ENCODE results near the gene NUDT22. TPM values are rescaled to one million over a fixed set of nuclear protein-coding genes. Genes with fewer than 3 reads are reported as not detected.
A peak's percentile ranks its signal among the peaks of the same experiment; 100 is the strongest.

The NUDT22 gene
- total RNA-seq, 1 experiment from 2014 or later = 50.4 TPM

- in situ Hi-C loops (cut with HindIII; ENCODE audit: low pct_unique_long_range_greater_than_20kb, low sequenced_read_pairs) = no loop called here
Observed at GRCh38 chr11:64259533-64260067, 33.5 kb downstream of the NUDT22 start.

GRCh38 chr11:64260147-64260708 lies 34.2 kb downstream of the NUDT22 start:
- no peak for DNase-seq (ENCODE audit: low read depth, low spot score)
- in situ Hi-C loops (cut with HindIII; ENCODE audit: low pct_unique_long_range_greater_than_20kb, low sequenced_read_pairs) = no loop called here

More at GRCh38 chr11:64259533-64260067, 33.5 kb downstream of the NUDT22 start:
- DNase-seq (ENCODE audit: low read depth, low spot score) = no peak

GRCh38 chr11:64261556-64262080 lies 35.5 kb downstream of the NUDT22 start:
- no peak for DNase-seq (ENCODE audit: low read depth, low spot score)
- in situ Hi-C loops (cut with HindIII; ENCODE audit: low pct_unique_long_range_greater_than_20kb, low sequenced_read_pairs) = no loop called here

GRCh38 chr11:64262271-64263002 lies 36.4 kb downstream of the NUDT22 start:
- DNase-seq (ENCODE audit: low read depth, low spot score) = no peak
- in situ Hi-C loops (cut with HindIII; ENCODE audit: low pct_unique_long_range_greater_than_20kb, low sequenced_read_pairs) = no loop called here

GRCh38 chr11:64263021-64263946 lies 37.2 kb downstream of the NUDT22 start:
- DNase-seq (ENCODE audit: low read depth, low spot score) = no peak
- in situ Hi-C loops (cut with HindIII; ENCODE audit: low pct_unique_long_range_greater_than_20kb, low sequenced_read_pairs) = no loop called here

- in situ Hi-C loops (cut with HindIII; ENCODE audit: low pct_unique_long_range_greater_than_20kb, low sequenced_read_pairs) = no loop called here
- no peak for DNase-seq (ENCODE audit: low read depth, low spot score)
Observed at GRCh38 chr11:64263947-64264317, 37.9 kb downstream of the NUDT22 start.

- no peak for DNase-seq (ENCODE audit: low read depth, low spot score)
- in situ Hi-C loops (cut with HindIII; ENCODE audit: low pct_unique_long_range_greater_than_20kb, low sequenced_read_pairs) = no loop called here
Observed at GRCh38 chr11:64264371-64264852, 38.3 kb downstream of the NUDT22 start.

- no peak for DNase-seq (ENCODE audit: low read depth, low spot score)
- in situ Hi-C loops (cut with HindIII; ENCODE audit: low pct_unique_long_range_greater_than_20kb, low sequenced_read_pairs) = no loop called here
Observed at GRCh38 chr11:64265176-64266160, 39.4 kb downstream of the NUDT22 start.

- DNase-seq (ENCODE audit: low read depth, low spot score) = no peak
- in situ Hi-C loops (cut with HindIII; ENCODE audit: low pct_unique_long_range_greater_than_20kb, low sequenced_read_pairs) = no loop called here
Observed at GRCh38 chr11:64266339-64266738, 40.3 kb downstream of the NUDT22 start.

GRCh38 chr11:64267207-64267945 lies 41.3 kb downstream of the NUDT22 start:
- DNase-seq (ENCODE audit: low read depth, low spot score) = no peak
- in situ Hi-C loops (cut with HindIII; ENCODE audit: low pct_unique_long_range_greater_than_20kb, low sequenced_read_pairs) = no loop called here

GRCh38 chr11:64268025-64268892 lies 42.2 kb downstream of the NUDT22 start:
- DNase-seq (ENCODE audit: low read depth, low spot score) = no peak
- in situ Hi-C loops (cut with HindIII; ENCODE audit: low pct_unique_long_range_greater_than_20kb, low sequenced_read_pairs) = no loop called here

GRCh38 chr11:64268893-64269539 lies 42.9 kb downstream of the NUDT22 start:
- in situ Hi-C loops (cut with HindIII; ENCODE audit: low pct_unique_long_range_greater_than_20kb, low sequenced_read_pairs) = no loop called here
- DNase-seq (ENCODE audit: low read depth, low spot score) = no peak

- in situ Hi-C loops (cut with HindIII; ENCODE audit: low pct_unique_long_range_greater_than_20kb, low sequenced_read_pairs) = no loop called here
- DNase-seq (ENCODE audit: low read depth, low spot score) = peak; percentile 99
Observed at GRCh38 chr11:64269540-64270220, 43.6 kb downstream of the NUDT22 start.

GRCh38 chr11:64275031-64275800 lies 49.1 kb downstream of the NUDT22 start:
- no peak for DNase-seq (ENCODE audit: low read depth, low spot score)
- in situ Hi-C loops (cut with HindIII; ENCODE audit: low pct_unique_long_range_greater_than_20kb, low sequenced_read_pairs) = no loop called here
